ENCODE data around the gene SP6.

The SP6 gene

GRCh38 chr17:47803201-47803600 lies 47.8 kb downstream of the SP6 start:
- H3K27ac Mint-ChIP-seq = no peak overlapping the region
- H3K9me3 Mint-ChIP-seq = no peaks in the 10 kb centered on the region
- no peak for DNase-seq
- CTCF ChIA-PET = interaction anchor here (2.1 kb wide), 1 partner anchor 10 kb away, joined by 4 read pairs; no protein-coding TSS in a partner anchor
- no peak overlapping the region for H3K4me3 Mint-ChIP-seq
- no peaks in the 10 kb centered on the region for H3K4me1 Mint-ChIP-seq
- H3K36me3 Mint-ChIP-seq = peaks cover 9% of the 10 kb centered on the region
- H3K27me3 Mint-ChIP-seq = peaks cover 31% of the 10 kb centered on the region

- Mint-ChIP-seq H3K4me1 (no peaks in the 10 kb centered on the region), H3K36me3 (peaks cover 5% of the 10 kb centered on the region), H3K4me3 (no peak overlapping the region), H3K27me3 (peaks cover 39% of the 10 kb centered on the region), H3K27ac (no peak overlapping the region), H3K9me3 (no peaks in the 10 kb centered on the region)
- DNase-seq = peak; percentile 77
- CTCF ChIA-PET = interaction anchor here (0.7 to 2.1 kb wide), 9 partner anchors 10 to 139 kb away, joined by 3 to 10 read pairs (median 3); no protein-coding TSS in a partner anchor
Measured at GRCh38 chr17:47802341-47803022, 48.5 kb downstream of the SP6 start.

- peaks cover 40% of the 10 kb centered on the region for H3K27me3 Mint-ChIP-seq
- CTCF ChIA-PET = interaction anchor here (0.7 to 2.1 kb wide), 10 partner anchors 9 to 140 kb away, joined by 3 to 10 read pairs (median 3); partner anchors contain the start of gene PNPO
- H3K4me3 Mint-ChIP-seq = no peak overlapping the region
- H3K36me3 Mint-ChIP-seq = no peaks in the 10 kb centered on the region
- H3K4me1 Mint-ChIP-seq = no peaks in the 10 kb centered on the region
- H3K9me3 Mint-ChIP-seq = no peaks in the 10 kb centered on the region
- no peak overlapping the region for H3K27ac Mint-ChIP-seq
- DNase-seq = no peak
Measured at GRCh38 chr17:47801906-47802305, 49.1 kb downstream of the SP6 start.

GRCh38 chr17:47801176-47801765 lies 49.7 kb downstream of the SP6 start:
- Mint-ChIP-seq H3K27ac (no peak overlapping the region), H3K4me1 (no peaks in the 10 kb centered on the region), H3K36me3 (no peaks in the 10 kb centered on the region), H3K9me3 (no peaks in the 10 kb centered on the region), H3K27me3 (peaks cover 40% of the 10 kb centered on the region), H3K4me3 (no peak overlapping the region)
- DNase-seq = no peak
- CTCF ChIA-PET = interaction anchor here (0.6 to 1.9 kb wide), 8 partner anchors 20 to 140 kb away, joined by 3 to 10 read pairs (median 3); partner anchors contain the start of gene PNPO

- no peaks in the 10 kb centered on the region for H3K9me3 Mint-ChIP-seq
- no peak overlapping the region for H3K4me3 Mint-ChIP-seq
- CTCF ChIA-PET = interaction anchor here (1.2 to 1.7 kb wide), 2 partner anchors 19 to 141 kb away, joined by 3 to 4 read pairs; partner anchors contain the start of gene PNPO
- no peak overlapping the region for H3K27ac Mint-ChIP-seq
- H3K36me3 Mint-ChIP-seq = no peaks in the 10 kb centered on the region
- peaks cover 40% of the 10 kb centered on the region for H3K27me3 Mint-ChIP-seq
- no peaks in the 10 kb centered on the region for H3K4me1 Mint-ChIP-seq
- DNase-seq = no peak
Measured at GRCh38 chr17:47800686-47801085, 50.3 kb downstream of the SP6 start.

GRCh38 chr17:47797797-47798196 lies 53.2 kb downstream of the SP6 start:
- Mint-ChIP-seq H3K4me1 (no peaks in the 10 kb centered on the region), H3K27ac (no peak overlapping the region), H3K27me3 (peaks cover 46% of the 10 kb centered on the region), H3K9me3 (no peaks in the 10 kb centered on the region), H3K36me3 (no peaks in the 10 kb centered on the region), H3K4me3 (no peak overlapping the region)
- CTCF ChIA-PET = interaction anchor here (1.7 kb wide), 1 partner anchor 100 kb away, joined by 6 read pairs; no protein-coding TSS in a partner anchor
- DNase-seq = no peak

Measured in activated naive CD4-positive, alpha-beta T cell treated with anti-CD3 and anti-CD28 coated beads, Interleukin-2, amount 10 ng/mL, durations not matched to agents 7 days and 5 days (primary cell).